GM12878 (cell line): ENCODE measurements around the gene MAGI1. TPM values are rescaled to one million over a fixed set of nuclear protein-coding genes. Genes with fewer than 3 reads are reported as not detected.
"Not testable (repeated sequence)": the region's sequence is repeated elsewhere in the genome, so short reads cannot be mapped to it uniquely, and the experiment has no call there.

Experiments
- ATAC-seq: fragments of 200-7000 bp; cut with Tn5 transposase; 3 replicates; pipeline ENCODE4 v1.9.1; 2020; ENCODE audit warnings: mild to moderate bottlenecking, moderate library complexity
- BruUV-seq: library from RNA; stranded (reverse); fragments of 400-500 nt; replicated peaks from 2 replicates; lab custom pipeline; 2021; lab: Mats Ljungman, UMichigan
- CTCF ChIA-PET: fragments of 300-600 bp; sonication (Branson Sonifier 250); formaldehyde crosslinking; extraction: SDS; loops from one replicate; lab custom pipeline; 2021; ENCODE audit warnings: inconsistent platforms; lab: Yijun Ruan, JAX
- POLR2A ChIA-PET: fragments of 350-600 bp; formaldehyde crosslinking; extraction: SDS; loops from one replicate; lab custom pipeline; 2021; ENCODE audit warnings: inconsistent platforms; lab: Charles Lee
- RAD21 ChIA-PET: fragments of 300-600 bp; sonication (Branson Sonifier 250); formaldehyde crosslinking; loops from one replicate; lab custom pipeline; 2023; ENCODE audit warnings: antibody characterized with exemption; ENCODE audit not compliant: unreplicated experiment; lab: Charles Lee
- SMC1A ChIA-PET: fragments of 300-600 bp; sonication (Branson Sonifier 250); formaldehyde crosslinking; loops from one replicate; lab custom pipeline; 2023; ENCODE audit not compliant: unreplicated experiment, uncharacterized antibody; lab: Charles Lee
- DNase-seq: peaks from one replicate; pipeline ENCODE4 v3.0.0-alpha.2; 2011; ENCODE audit warnings: low read depth, low spot score
- FAIRE-seq: peaks from 3 replicates; lab custom pipeline; 2011; peaks lifted over from hg19 to GRCh38; lab: Jason Lieb, UNC
- H2AFZ ChIP-seq: 2 replicates; pipeline ENCODE4 v1.6.0; 2011; ENCODE audit warnings: low read depth, low read length, control low read depth; ENCODE audit not compliant: control insufficient read depth
- H3K27ac ChIP-seq: 2 replicates; pipeline ENCODE4 v1.5.1; 2011; ENCODE audit warnings: control low read depth; ENCODE audit not compliant: control insufficient read depth, insufficient read depth
- H3K27me3 ChIP-seq, 2 experiments: replicated peaks in 1 of 2; 2 replicates each; pipeline versions ENCODE4 v1.6.0 to v1.6.1; 2011; ENCODE audit warnings: low read length in 1 of 2; ENCODE audit not compliant: control insufficient read depth in 2 of 2, insufficient read depth in 2 of 2
- H3K36me3 ChIP-seq, 2 experiments: 2 replicates each; pipeline ENCODE4 v1.5.1; 2011; ENCODE audit warnings: low read length in 1 of 2; ENCODE audit not compliant: control insufficient read depth in 2 of 2, insufficient read depth in 2 of 2
- H3K4me1 ChIP-seq: 2 replicates; pipeline ENCODE4 v1.6.1; 2011; ENCODE audit warnings: mild to moderate bottlenecking, low read length, moderate library complexity, mixed read lengths; ENCODE audit not compliant: control insufficient read depth, insufficient read depth
- H3K4me2 ChIP-seq: 2 replicates; pipeline ENCODE4 v1.6.0; 2011; ENCODE audit warnings: control low read depth; ENCODE audit not compliant: control insufficient read depth, insufficient read depth
- H3K4me3 ChIP-seq: fragments of 200-600 bp; sonication (generic); 2 replicates; pipeline ENCODE4 v1.5.1; 2016
- H3K79me2 ChIP-seq: 2 replicates; pipeline ENCODE4 v1.6.0; 2011; ENCODE audit warnings: low read length; ENCODE audit not compliant: control insufficient read depth, insufficient read depth
- H3K9ac ChIP-seq: 2 replicates; pipeline ENCODE4 v1.8.0; 2011; ENCODE audit warnings: low read length, control low read depth, mixed read lengths; ENCODE audit not compliant: control insufficient read depth, insufficient read depth
- H3K9me3 ChIP-seq: replicated peaks from 3 replicates; pipeline ENCODE4 v1.5.1; 2011; ENCODE audit warnings: mild to moderate bottlenecking, low read length; ENCODE audit not compliant: control insufficient read depth, insufficient read depth
- H4K20me1 ChIP-seq: 2 replicates; pipeline ENCODE4 v1.6.0; 2011; ENCODE audit not compliant: control insufficient read depth, insufficient read depth
- MEF2A ChIP-seq: IDR thresholded peaks from 2 replicates; pipeline ENCODE4 v1.6.1; 2011; ENCODE audit warnings: low read depth, mild to moderate bottlenecking, low read length, moderate library complexity; ENCODE audit not compliant: insufficient read depth
- MTA3 ChIP-seq: IDR thresholded peaks from 2 replicates; pipeline ENCODE4 v1.6.1; 2012; ENCODE audit warnings: low read length, inconsistent platforms, borderline replicate concordance
- NFIC ChIP-seq: IDR thresholded peaks from 2 replicates; pipeline ENCODE4 v1.6.1; 2012; ENCODE audit warnings: low read depth, mild to moderate bottlenecking, inconsistent platforms, low read length, moderate library complexity
- NR2F1 ChIP-seq: fragments of 450-650 bp; conservative IDR thresholded peaks from 2 replicates; pipeline ENCODE4 v1.6.1; 2017; ENCODE audit warnings: mild to moderate bottlenecking
- PAX8 ChIP-seq: fragments of 450-650 bp; IDR thresholded peaks from 2 replicates; pipeline ENCODE4 v1.6.1; 2017; ENCODE audit warnings: mild to moderate bottlenecking, moderate library complexity
- RBBP5 ChIP-seq: fragments of 200-600 bp; sonication (generic); conservative IDR thresholded peaks from 2 replicates; pipeline ENCODE4 v1.6.1; 2016
- RCOR1 ChIP-seq: conservative IDR thresholded peaks from 2 replicates; pipeline ENCODE4 v1.6.1; 2012; ENCODE audit warnings: low read depth, low read length, improper control_type of control experiment
- RFX5 ChIP-seq: IDR thresholded peaks from 2 replicates; pipeline ENCODE4 v1.6.1; 2011; ENCODE audit warnings: low read depth, low read length, improper control_type of control experiment
- WRNIP1 ChIP-seq: IDR thresholded peaks from 2 replicates; pipeline ENCODE4 v1.6.1; 2011; ENCODE audit warnings: low read depth, low read length, improper control_type of control experiment, borderline replicate concordance
- ZBTB40 ChIP-seq: fragments of 450-650 bp; IDR thresholded peaks from 2 replicates; pipeline ENCODE4 v1.6.1; 2016; ENCODE audit warnings: mild to moderate bottlenecking, moderate library complexity, borderline replicate concordance
- ZSCAN29 ChIP-seq: fragments of 450-650 bp; IDR thresholded peaks from 2 replicates; pipeline ENCODE4 v1.6.1; 2017; ENCODE audit warnings: mild to moderate bottlenecking, moderate library complexity
- WGBS: methylation state at CpG from one replicate; pipeline ENCODE4 v1.1.6; 2016; ENCODE audit warnings: low lambda C conversion rate; ENCODE audit not compliant: insufficient replicate concordance, insufficient coverage; ENCODE audit errors: missing lambda C conversion rate; 5-methylcytosine and 5-hydroxymethylcytosine counted together
- in situ Hi-C: fragments of 300-500 bp; cut with MboI; formaldehyde crosslinking; loops from 9 replicates; pipeline ENCODE4 v1.14.3; 2018; ENCODE audit warnings: mixed read lengths
- intact Hi-C: fragments of 100-400 bp; cut with micrococcal nuclease; formaldehyde crosslinking; loops from one replicate; pipeline ENCODE4 v1.14.2; 2022; ENCODE audit not compliant: unreplicated experiment
- polyA plus RNA-seq, 11 experiments: library from polyadenylated mRNA; depleted of rRNA in 4 of 11; unstranded in 6 of 11; stranded (reverse) in 5 of 11; fragments of >200 nt; fragmentation: Nextera tagmentation in 4 of 11; fragmentation: Illumina TruSeq in 1 of 11; extraction: Ambion mirVana in 4 of 11; extraction: Trizol in 1 of 11; gene quantifications; 1 replicate in 1 of 11; 2 replicates in 10 of 11; pipeline versions ENCODE4 v1.2.1 to v1.2.3, GENCODE V29; 2011 to 2016; ENCODE audit warnings: inconsistent platforms in 2 of 11, missing spikeins in 2 of 11, low read depth in 1 of 11
- total RNA-seq, 4 experiments: library from RNA; depleted of rRNA in 3 of 4; stranded (reverse); fragments of >200 nt in 3 of 4; fragmentation: Illumina TruSeq in 1 of 4; extraction: Trizol in 1 of 4; gene quantifications; 2 replicates each; pipeline versions ENCODE4 v1.2.1 to v1.2.3, GENCODE V29; 2013 to 2021

MAGI1 gene
- total and polyA plus RNA-seq, 10 of the 15 experiments (the other 5 are each of a cell fraction or from before 2014, with no cell fraction given), result 0.02 to 3.3 (median 0.29) TPM; not detected in 1

GRCh38 chr3:65569129-65569528 lies 469.6 kb downstream of the MAGI1 start (continued):
- no peak for TF ChIP-seq ZSCAN29

GRCh38 chr3:65568497-65568896 lies 470.2 kb downstream of the MAGI1 start:
- TF ChIP-seq NFIC (no peak), NR2F1 (no peak), RFX5 (no peak), PAX8 (no peak), MTA3 (no peak), ZBTB40 (no peak), RBBP5 (no peak), RCOR1 (no peak), WRNIP1 (no peak), MEF2A (no peak)
- POLR2A ChIA-PET, result no interaction called here
- Histone ChIP-seq H3K27me3 (no peaks in the 10 kb centered on the region), H4K20me1 (no peaks in the 10 kb centered on the region), H3K9me3 (no peaks in the 10 kb centered on the region), H3K4me3 (no peak overlapping the region), H2AFZ (no peak overlapping the region), H3K79me2 (no peaks in the 10 kb centered on the region), H3K9ac (no peak overlapping the region), H3K4me2 (no peak overlapping the region), H3K27ac (no peak overlapping the region), H3K36me3 (no peaks in the 10 kb centered on the region), H3K4me1 (no peaks in the 10 kb centered on the region)
- RAD21 ChIA-PET, result no interaction called here
- WGBS, result 17% methylated on average over 3 of the region's 3 CpGs
- SMC1A ChIA-PET, result no interaction called here
- FAIRE-seq, result no peak
- intact Hi-C loops (no loop called here), in situ Hi-C loops (no loop called here)
- ATAC-seq, result no peak
- no peak for DNase-seq
- BruUV-seq, result no TSS peak
- CTCF ChIA-PET, result no interaction called here

- H3K27ac ChIP-seq, H3K9ac ChIP-seq, FAIRE-seq, DNase-seq, H3K36me3 ChIP-seq, in situ Hi-C loops, H3K4me2 ChIP-seq, H2AFZ ChIP-seq, H3K9me3 ChIP-seq, H3K27me3 ChIP-seq, intact Hi-C loops, H4K20me1 ChIP-seq, H3K4me1 ChIP-seq, ATAC-seq, BruUV-seq, SMC1A ChIA-PET, CTCF ChIA-PET, RAD21 ChIA-PET, POLR2A ChIA-PET, H3K79me2 ChIP-seq, H3K4me3 ChIP-seq: not testable (repeated sequence)
- WGBS, result 37% methylated on average over 9 of the region's 11 CpGs
These were observed 473.0 kb downstream of the MAGI1 start for GRCh38 chr3:65565744-65566143.
